ENCODE measurements around the gene C3orf49.

The C3orf49 gene

DNA sequence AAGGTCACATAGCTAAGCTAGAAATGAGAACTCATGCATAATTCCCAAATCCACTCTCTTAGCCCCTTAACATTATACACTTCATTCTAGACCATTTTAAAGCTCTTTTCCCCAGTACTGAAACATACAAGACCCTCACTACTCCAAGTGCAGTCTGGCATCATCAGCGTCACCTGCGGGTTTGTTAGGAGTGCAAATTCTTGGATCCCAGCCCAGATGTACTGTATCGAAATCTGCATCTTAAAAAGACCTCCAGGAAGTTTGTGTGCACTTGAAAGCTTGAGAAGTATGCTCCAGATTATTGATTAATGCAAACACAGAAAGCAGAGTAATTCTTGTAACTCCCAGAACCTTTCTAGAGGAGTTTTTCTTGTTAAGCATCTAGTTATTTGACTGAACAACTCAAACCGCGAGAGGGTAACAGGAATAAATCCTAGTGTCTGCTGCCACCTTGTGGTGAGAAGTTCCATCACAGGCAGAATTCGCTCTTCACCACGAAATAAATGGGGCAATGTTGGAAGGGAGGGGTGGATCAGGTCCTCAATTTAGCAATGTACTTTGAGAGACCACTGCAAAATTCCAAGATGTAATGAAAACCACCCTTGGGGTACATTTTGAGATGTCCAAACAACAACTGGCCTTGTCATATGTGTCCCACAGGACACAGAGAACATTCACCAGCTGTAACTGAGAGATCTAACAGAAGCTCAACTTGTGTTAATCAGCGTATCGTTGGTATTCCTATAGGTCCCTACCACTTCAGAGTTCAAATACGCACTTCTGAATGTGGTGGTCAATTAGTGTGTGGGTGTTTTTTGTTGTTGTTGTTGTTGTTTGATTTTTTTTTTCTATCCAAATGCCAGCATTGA is 583 bp upstream of the C3orf49 start:
- Mint-ChIP-seq H3K4me1 (ENCODE audit: low read depth) (no peaks in the 10 kb centered on the region), H3K9me3 (no peaks in the 10 kb centered on the region), H3K27me3 (no peaks in the 10 kb centered on the region), H3K36me3 (ENCODE audit: low read depth) (peaks cover 7% of the 10 kb centered on the region), H3K27ac (no peak overlapping the region), H3K4me3 (no peak overlapping the region)
- intact Hi-C loops (cut with micrococcal nuclease): loop anchor here (1.0 to 5.0 kb wide), 2 partner anchors 469 to 1486 kb away; no protein-coding TSS in a partner anchor

DNA sequence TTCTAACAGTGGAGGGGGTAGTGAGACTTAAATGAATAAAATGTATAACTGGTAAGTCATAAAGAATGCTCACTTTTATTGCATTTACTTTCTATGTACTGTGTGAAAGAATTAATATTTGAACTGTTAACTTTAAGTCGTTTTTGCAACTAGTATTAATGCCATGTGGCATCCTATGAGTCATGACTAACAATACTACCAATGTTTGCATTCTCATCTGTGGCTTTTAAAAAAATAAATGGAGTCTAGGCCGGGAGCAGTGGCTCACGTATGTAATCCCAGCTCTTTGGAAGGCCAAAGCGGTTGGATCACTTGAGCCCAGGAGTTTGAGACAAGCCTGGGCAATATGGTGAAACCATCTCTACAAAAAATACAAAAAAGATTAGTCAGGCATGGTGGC is 5.2 kb downstream of the C3orf49 start:
- H3K4me1 Mint-ChIP-seq (ENCODE audit: low read depth): no peaks in the 10 kb centered on the region
- H3K27me3 Mint-ChIP-seq: no peaks in the 10 kb centered on the region
- intact Hi-C loops (cut with micrococcal nuclease): no loop called here
- no peak overlapping the region for H3K4me3 Mint-ChIP-seq
- H3K27ac Mint-ChIP-seq: no peak overlapping the region
- H3K36me3 Mint-ChIP-seq (ENCODE audit: low read depth): peaks cover 18% of the 10 kb centered on the region
- H3K9me3 Mint-ChIP-seq: no peaks in the 10 kb centered on the region

DNA sequence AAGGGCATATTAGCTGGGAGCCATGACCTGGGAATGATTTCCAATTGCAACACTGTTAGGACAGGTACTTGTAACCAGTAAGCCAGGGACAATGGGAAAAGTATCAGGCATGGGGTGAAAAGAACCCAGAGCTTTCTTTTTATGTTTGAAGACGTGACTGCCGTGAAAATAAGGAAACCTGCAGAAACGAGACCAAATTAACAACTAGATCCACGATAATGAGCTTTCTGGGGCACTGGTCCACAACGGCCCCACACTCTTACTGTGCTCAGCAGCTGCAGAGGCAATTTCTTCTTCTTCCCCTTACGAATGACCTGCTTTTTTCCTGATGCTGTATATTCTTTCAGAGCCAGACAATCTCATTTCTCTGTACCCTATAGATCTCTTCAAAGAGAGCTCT is 11.4 kb downstream of the C3orf49 start:
- H3K4me1 Mint-ChIP-seq (ENCODE audit: low read depth): no peaks in the 10 kb centered on the region
- intact Hi-C loops (cut with micrococcal nuclease): no loop called here
- H3K9me3 Mint-ChIP-seq: no peaks in the 10 kb centered on the region
- no peak overlapping the region for H3K27ac Mint-ChIP-seq
- no peaks in the 10 kb centered on the region for H3K27me3 Mint-ChIP-seq
- H3K36me3 Mint-ChIP-seq (ENCODE audit: low read depth): peaks cover 73% of the 10 kb centered on the region
- H3K4me3 Mint-ChIP-seq: no peak overlapping the region

DNA sequence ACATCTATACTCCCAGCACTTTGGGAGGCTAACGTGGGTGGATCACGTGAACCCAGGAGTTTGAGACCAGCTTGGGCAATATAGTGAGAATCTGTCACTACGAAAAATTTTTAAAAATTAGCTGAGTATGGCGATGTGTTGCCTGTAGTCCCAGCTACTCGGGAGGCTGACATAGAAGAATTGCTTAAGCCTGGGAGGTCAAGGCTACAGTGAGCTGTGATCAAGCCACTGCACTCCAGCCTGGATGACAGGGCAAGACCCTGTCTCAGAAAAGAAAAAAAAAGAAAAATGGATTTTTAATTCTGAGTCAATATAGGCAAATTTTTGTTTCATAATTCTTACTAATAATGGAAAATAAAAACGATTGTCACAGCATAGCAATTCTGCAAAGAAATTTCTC is 13.3 kb downstream of the C3orf49 start:
- Mint-ChIP-seq H3K4me3 (no peak overlapping the region), H3K27me3 (no peaks in the 10 kb centered on the region), H3K36me3 (ENCODE audit: low read depth) (peaks cover 61% of the 10 kb centered on the region), H3K4me1 (ENCODE audit: low read depth) (no peaks in the 10 kb centered on the region), H3K9me3 (no peaks in the 10 kb centered on the region), H3K27ac (no peak overlapping the region)
- intact Hi-C loops (cut with micrococcal nuclease): no loop called here

- peaks cover 19% of the 10 kb centered on the region for H3K36me3 Mint-ChIP-seq (ENCODE audit: low read depth)
- intact Hi-C loops (cut with micrococcal nuclease): no loop called here
- H3K27ac Mint-ChIP-seq: no peak overlapping the region
- H3K4me3 Mint-ChIP-seq: no peak overlapping the region
- no peaks in the 10 kb centered on the region for H3K4me1 Mint-ChIP-seq (ENCODE audit: low read depth)
- H3K27me3 Mint-ChIP-seq: no peaks in the 10 kb centered on the region
- no peaks in the 10 kb centered on the region for H3K9me3 Mint-ChIP-seq
Observed at GRCh38 chr3:63841704-63842103, 22.6 kb downstream of the C3orf49 start.

DNA sequence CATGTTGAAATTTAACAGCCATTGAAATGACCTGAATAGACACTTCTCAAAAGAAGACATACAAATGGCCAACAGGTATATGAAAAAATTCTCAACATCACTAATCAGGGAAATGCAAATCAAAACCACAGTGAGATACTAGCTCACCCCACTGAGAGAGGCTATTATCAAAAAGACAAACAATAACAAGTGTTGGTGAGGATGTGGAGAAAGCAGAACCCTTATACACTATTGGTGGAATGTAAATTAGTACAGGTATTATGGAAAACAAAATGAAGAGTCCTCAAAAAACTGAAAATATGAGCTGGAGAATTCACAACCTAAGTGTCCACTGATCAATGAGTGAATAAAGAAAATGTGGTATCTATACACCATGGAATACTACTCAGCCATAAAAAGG is 23.0 kb downstream of the C3orf49 start:
- Mint-ChIP-seq H3K4me3 (no peak overlapping the region), H3K27me3 (no peaks in the 10 kb centered on the region), H3K9me3 (no peaks in the 10 kb centered on the region), H3K4me1 (ENCODE audit: low read depth) (no peaks in the 10 kb centered on the region), H3K36me3 (ENCODE audit: low read depth) (peaks cover 19% of the 10 kb centered on the region), H3K27ac (no peak overlapping the region)
- intact Hi-C loops (cut with micrococcal nuclease): no loop called here

GRCh38 chr3:63845215-63845614 is 26.1 kb downstream of the C3orf49 start:
- Mint-ChIP-seq H3K4me1 (ENCODE audit: low read depth) (no peaks in the 10 kb centered on the region), H3K27me3 (no peaks in the 10 kb centered on the region), H3K36me3 (ENCODE audit: low read depth) (peaks cover 14% of the 10 kb centered on the region), H3K4me3 (no peak overlapping the region), H3K9me3 (no peaks in the 10 kb centered on the region), H3K27ac (no peak overlapping the region)
- intact Hi-C loops (cut with micrococcal nuclease): no loop called here

DNA sequence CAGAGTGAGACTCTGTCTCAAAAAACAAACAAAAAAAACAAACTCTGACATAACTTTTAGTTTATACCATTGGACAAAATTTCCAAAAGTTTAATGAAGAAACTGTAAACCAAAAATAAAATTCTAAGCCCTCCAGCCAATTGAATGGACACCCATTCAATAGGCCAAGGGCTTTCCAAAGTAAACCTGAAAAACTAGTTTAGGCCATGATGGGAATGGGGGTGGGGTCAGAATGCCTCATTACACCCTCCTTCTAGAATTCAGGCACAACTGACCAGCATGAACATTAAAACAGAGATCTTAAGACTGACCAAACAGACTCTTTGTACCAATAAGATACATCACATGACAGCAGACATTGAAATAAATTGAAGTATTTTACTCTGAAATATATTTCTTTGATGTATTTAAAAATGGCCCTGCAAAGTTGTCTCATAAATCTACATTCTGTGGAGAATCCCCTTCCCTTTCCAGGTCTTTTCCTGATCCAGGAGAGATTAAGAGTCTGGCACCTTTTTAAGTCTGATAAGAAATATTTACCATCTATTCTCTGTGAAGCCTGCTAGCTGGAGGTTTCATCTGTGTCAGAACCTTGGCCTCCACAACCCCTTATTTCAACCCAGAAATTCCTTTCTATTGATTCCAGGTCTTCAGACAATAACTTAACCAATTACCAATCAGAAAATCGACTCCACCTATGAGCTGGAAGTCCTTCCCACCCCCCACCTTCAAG is 28.8 kb downstream of the C3orf49 start:
- Mint-ChIP-seq H3K9me3 (no peaks in the 10 kb centered on the region), H3K4me1 (ENCODE audit: low read depth) (no peaks in the 10 kb centered on the region), H3K36me3 (ENCODE audit: low read depth) (peaks cover 10% of the 10 kb centered on the region), H3K4me3 (no peak overlapping the region), H3K27ac (no peak overlapping the region), H3K27me3 (no peaks in the 10 kb centered on the region)
- intact Hi-C loops (cut with micrococcal nuclease): no loop called here

GRCh38 chr3:63849175-63849574 is 30.1 kb downstream of the C3orf49 start:
- Mint-ChIP-seq H3K27me3 (no peaks in the 10 kb centered on the region), H3K4me1 (ENCODE audit: low read depth) (no peaks in the 10 kb centered on the region), H3K9me3 (no peaks in the 10 kb centered on the region), H3K4me3 (no peak overlapping the region), H3K36me3 (ENCODE audit: low read depth) (peaks cover 6% of the 10 kb centered on the region), H3K27ac (no peak overlapping the region)
- intact Hi-C loops (cut with micrococcal nuclease): no loop called here

DNA sequence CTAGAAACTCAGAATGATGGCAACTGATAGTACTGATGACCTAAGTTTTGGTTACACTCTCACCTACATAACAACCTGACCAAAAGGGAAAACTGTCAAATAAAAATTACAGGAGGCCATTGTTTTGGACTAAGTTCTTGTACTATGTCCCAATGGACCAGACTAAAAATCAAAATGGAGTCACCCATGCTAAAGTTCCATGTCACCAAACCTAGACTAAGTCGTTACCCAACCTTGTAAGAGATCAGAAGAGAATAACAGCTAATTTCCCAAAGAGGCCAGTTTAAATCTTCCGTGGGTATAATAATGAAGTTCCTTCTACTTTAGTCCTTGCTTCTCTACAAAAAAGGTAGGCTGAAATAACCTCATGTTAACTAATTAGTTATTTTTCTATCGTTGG is 32.2 kb downstream of the C3orf49 start:
- Mint-ChIP-seq H3K36me3 (ENCODE audit: low read depth) (peaks cover 6% of the 10 kb centered on the region), H3K27me3 (no peaks in the 10 kb centered on the region), H3K4me1 (ENCODE audit: low read depth) (no peaks in the 10 kb centered on the region), H3K9me3 (no peaks in the 10 kb centered on the region), H3K4me3 (no peak overlapping the region), H3K27ac (no peak overlapping the region)
- intact Hi-C loops (cut with micrococcal nuclease): no loop called here

DNA sequence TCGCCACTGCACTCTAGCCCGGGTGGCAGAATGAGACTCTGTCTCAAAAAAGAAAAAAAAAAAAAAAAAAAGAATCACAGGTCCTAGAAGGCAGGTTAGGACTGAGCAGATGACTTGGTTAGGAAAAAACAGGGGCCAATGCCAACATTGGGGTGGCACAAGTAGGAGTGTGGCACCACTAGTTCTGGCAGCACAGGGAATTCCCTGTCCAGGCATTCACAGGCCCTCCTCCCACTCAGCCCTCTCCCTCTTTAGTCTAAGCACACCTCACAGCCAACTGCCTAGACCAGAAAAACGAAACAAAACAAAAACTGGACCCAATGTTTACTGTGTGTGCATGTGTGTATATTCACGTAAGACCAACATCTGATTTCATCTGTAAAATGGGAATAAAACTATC is 34.0 kb downstream of the C3orf49 start:
- H3K4me3 Mint-ChIP-seq: no peak overlapping the region
- no peaks in the 10 kb centered on the region for H3K27me3 Mint-ChIP-seq
- no peaks in the 10 kb centered on the region for H3K4me1 Mint-ChIP-seq (ENCODE audit: low read depth)
- H3K9me3 Mint-ChIP-seq: no peaks in the 10 kb centered on the region
- peaks cover 6% of the 10 kb centered on the region for H3K36me3 Mint-ChIP-seq (ENCODE audit: low read depth)
- H3K27ac Mint-ChIP-seq: no peak overlapping the region
- intact Hi-C loops (cut with micrococcal nuclease): no loop called here

DNA sequence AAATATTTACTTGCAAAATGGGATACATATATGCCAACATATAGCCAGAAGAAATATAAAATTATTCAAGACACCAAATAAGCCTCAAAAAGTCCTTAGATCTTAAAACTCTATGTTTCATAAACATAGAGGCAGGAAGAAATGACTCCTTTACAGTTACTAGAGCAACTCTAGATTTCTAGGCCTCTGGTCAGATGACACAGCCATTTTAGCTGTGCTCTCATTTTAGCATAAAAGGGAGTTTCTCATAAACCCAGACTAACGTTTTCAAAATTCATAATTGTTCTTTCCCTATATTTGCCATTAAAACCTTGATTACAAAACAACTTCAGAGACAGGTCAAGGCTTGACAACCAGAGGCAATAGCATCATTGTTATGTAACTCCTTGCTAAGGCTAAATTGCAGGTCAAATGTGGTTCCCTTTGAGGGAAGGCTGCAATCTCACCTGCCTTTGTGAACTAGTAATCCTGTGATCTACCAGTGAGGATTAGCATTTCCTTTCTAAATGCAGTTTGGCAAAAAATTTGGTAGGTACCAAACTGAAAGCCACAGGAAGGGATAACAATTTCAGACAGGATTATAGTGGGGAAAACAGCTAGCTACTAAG is 36.3 kb downstream of the C3orf49 start:
- H3K27me3 Mint-ChIP-seq: no peaks in the 10 kb centered on the region
- intact Hi-C loops (cut with micrococcal nuclease): no loop called here
- peaks cover 12% of the 10 kb centered on the region for H3K4me1 Mint-ChIP-seq (ENCODE audit: low read depth)
- H3K4me3 Mint-ChIP-seq: no peak overlapping the region
- H3K9me3 Mint-ChIP-seq: no peaks in the 10 kb centered on the region
- peaks cover 6% of the 10 kb centered on the region for H3K36me3 Mint-ChIP-seq (ENCODE audit: low read depth)
- H3K27ac Mint-ChIP-seq: no peak overlapping the region

GRCh38 chr3:63857311-63857710 is 38.2 kb downstream of the C3orf49 start:
- H3K4me1 Mint-ChIP-seq (ENCODE audit: low read depth): peaks cover 30% of the 10 kb centered on the region
- no peak overlapping the region for H3K4me3 Mint-ChIP-seq
- no peaks in the 10 kb centered on the region for H3K9me3 Mint-ChIP-seq
- no peaks in the 10 kb centered on the region for H3K27me3 Mint-ChIP-seq
- H3K27ac Mint-ChIP-seq: no peak overlapping the region
- H3K36me3 Mint-ChIP-seq (ENCODE audit: low read depth): peaks cover 6% of the 10 kb centered on the region
- intact Hi-C loops (cut with micrococcal nuclease): no loop called here

DNA sequence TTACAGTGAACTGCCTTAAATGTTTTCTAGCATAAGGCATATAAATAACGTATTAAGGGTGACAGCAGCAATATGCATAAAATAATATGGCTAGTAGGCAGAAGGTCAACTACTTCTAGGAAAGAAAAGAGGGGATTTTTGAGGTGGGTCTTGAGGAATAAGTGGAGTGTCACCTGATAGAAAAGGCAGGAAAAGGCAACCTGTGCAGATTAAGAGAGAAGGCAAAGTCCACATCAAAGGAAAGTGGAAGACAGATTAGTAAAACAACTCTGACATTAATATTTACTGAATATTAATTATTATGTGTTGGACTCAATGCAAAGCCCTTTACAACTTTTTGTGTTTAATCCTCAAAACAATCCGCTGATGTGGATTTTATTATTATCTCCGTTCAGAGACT is 41.7 kb downstream of the C3orf49 start:
- intact Hi-C loops (cut with micrococcal nuclease): loop anchor here (5.0 kb wide), 1 partner anchor 132 kb away; no protein-coding TSS in a partner anchor
- H3K4me1 Mint-ChIP-seq (ENCODE audit: low read depth): peaks cover 49% of the 10 kb centered on the region
- peaks cover 13% of the 10 kb centered on the region for H3K36me3 Mint-ChIP-seq (ENCODE audit: low read depth)
- H3K9me3 Mint-ChIP-seq: no peaks in the 10 kb centered on the region
- H3K27ac Mint-ChIP-seq: peak overlapping the region; percentile 8
- H3K4me3 Mint-ChIP-seq: no peak overlapping the region
- H3K27me3 Mint-ChIP-seq: no peaks in the 10 kb centered on the region
